ENCODE measurements around the gene ZGLP1.
A peak's percentile ranks its signal among the peaks of the same experiment; 100 is the strongest.

Gene ZGLP1

DNA sequence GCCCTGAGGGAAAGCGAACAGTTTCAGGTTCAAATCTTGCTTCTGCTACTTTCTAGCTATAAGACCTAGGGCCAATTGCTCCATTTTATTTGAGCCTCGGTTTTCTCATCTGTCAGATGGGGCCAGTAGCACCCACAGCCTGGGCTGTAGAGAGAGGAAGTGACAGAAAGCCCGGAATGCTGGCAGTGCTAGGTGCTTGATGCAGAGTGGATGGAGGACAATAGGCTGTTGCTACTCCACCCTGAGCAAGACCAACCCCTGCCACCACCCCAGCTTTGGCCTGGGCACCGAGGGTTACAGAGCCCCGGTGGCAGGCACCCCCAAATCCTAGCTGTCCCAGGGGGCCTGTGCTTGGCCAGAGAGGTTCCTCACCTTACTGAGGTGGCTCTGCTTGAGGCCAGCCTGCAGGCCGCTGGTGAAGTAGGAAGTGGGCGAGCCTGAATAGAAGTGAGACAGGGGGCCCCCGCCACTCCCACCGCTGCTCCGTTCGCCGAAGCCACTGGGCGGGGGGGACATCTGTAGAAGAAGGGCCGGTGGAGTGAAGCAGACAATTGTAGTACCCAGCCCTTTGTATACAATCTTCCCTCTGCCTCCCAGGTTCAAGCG lies 8.3 kb upstream of the ZGLP1 start:
- TF ChIP-seq, protein P1, sequence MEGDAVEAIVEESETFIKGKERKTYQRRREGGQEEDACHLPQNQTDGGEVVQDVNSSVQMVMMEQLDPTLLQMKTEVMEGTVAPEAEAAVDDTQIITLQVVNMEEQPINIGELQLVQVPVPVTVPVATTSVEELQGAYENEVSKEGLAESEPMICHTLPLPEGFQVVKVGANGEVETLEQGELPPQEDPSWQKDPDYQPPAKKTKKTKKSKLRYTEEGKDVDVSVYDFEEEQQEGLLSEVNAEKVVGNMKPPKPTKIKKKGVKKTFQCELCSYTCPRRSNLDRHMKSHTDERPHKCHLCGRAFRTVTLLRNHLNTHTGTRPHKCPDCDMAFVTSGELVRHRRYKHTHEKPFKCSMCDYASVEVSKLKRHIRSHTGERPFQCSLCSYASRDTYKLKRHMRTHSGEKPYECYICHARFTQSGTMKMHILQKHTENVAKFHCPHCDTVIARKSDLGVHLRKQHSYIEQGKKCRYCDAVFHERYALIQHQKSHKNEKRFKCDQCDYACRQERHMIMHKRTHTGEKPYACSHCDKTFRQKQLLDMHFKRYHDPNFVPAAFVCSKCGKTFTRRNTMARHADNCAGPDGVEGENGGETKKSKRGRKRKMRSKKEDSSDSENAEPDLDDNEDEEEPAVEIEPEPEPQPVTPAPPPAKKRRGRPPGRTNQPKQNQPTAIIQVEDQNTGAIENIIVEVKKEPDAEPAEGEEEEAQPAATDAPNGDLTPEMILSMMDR (IDR thresholded peaks at IDR 0.05; ENCODE audit: borderline replicate concordance, control extremely low read depth, extremely low read depth, insufficient read depth, missing control alignments) = no peak
- in situ Hi-C loops (cut with MboI; ENCODE audit: low sequenced_read_pairs, unreplicated experiment) = no loop called here
- DNase-seq (ENCODE audit: low spot score) = no peak

DNA sequence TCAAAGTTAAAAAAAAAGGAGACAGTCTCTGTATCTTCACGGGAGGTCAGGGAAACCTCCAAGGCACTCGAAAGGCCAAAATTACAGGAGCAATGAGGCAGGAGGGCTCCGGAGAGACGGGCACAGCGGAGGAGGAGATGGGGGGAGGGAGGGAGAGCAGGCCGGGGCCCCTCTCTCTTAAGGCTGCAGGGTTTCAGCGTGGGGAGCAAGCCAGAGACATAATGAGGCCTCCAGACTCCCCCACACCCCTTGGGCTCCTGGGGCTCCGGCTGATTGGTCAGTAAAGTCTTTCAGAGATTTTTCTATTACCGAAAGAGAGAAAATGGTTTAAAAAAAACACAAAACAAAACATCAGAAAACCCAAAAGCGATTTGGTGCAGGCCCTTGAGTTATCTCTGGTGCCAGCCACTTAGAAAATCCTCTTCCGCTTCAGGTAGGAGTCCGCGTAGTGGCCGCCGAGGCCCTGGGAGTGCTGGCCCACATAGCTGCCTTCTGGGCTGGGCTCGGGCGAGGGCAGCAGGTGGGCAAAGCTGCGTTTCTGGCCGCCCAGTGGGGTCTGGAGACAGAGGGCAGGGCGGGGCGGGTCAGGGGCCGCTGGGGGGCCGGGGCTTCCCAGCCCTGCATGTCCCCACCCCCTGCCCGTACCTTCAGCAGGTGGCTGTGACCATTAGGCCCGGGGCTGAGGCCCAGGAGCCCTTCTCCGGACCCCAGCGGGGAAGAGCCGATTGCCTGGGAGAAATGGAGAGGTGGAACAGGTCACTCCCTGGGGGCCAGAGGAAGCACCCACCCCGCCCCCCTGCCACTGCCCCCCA lies 7.6 kb upstream of the ZGLP1 start:
- in situ Hi-C loops (cut with MboI; ENCODE audit: low sequenced_read_pairs, unreplicated experiment) = no loop called here
- TF ChIP-seq, protein P1 (IDR thresholded peaks at IDR 0.05; ENCODE audit: borderline replicate concordance, control extremely low read depth, extremely low read depth, insufficient read depth, missing control alignments) = no peak
- DNase-seq (ENCODE audit: low spot score) = no peak

DNA sequence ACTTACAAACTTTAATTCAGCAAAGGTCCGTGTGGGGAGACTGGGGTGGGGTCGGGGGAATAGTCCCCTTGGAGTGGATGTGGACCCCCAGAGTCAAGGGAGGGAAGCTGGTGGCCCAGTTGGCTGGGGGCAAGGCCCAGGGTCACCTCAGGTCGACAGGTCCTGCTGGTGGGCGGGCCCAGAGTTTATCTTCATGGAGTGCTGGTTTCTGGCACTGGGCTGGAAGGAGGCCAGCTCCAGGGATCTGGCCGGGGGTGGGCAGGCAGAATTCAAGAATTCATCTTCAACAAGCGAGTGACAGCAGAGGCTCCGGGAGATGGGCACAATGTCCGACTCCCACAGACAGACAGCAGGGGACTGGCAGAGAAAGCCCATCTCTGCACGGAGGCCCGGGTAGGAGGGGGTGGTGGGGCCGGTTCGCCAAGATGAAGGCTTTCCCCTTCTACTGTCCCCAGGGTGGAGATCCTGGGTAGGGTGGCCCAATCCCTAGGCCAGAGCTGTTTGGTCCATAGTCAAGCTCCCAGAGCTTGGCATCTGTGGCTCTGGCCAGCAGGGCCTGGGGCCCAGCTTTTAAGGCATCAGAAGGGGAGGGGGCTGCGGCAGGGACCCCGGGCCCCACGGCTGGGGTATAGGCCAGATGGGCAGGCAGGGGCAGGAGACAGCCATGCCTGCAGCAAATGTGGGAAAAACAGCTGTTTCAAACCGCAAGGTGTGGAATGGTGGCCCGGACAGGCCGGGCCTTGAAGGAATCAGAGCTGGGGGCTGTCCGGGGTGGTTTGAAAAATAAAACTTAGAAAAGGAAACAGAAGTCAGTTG lies 6.8 kb upstream of the ZGLP1 start:
- in situ Hi-C loops (cut with MboI; ENCODE audit: low sequenced_read_pairs, unreplicated experiment) = no loop called here
- DNase-seq (ENCODE audit: low spot score) = no peak
- TF ChIP-seq, protein P1 (IDR thresholded peaks at IDR 0.05; ENCODE audit: borderline replicate concordance, control extremely low read depth, extremely low read depth, insufficient read depth, missing control alignments) = no peak

DNA sequence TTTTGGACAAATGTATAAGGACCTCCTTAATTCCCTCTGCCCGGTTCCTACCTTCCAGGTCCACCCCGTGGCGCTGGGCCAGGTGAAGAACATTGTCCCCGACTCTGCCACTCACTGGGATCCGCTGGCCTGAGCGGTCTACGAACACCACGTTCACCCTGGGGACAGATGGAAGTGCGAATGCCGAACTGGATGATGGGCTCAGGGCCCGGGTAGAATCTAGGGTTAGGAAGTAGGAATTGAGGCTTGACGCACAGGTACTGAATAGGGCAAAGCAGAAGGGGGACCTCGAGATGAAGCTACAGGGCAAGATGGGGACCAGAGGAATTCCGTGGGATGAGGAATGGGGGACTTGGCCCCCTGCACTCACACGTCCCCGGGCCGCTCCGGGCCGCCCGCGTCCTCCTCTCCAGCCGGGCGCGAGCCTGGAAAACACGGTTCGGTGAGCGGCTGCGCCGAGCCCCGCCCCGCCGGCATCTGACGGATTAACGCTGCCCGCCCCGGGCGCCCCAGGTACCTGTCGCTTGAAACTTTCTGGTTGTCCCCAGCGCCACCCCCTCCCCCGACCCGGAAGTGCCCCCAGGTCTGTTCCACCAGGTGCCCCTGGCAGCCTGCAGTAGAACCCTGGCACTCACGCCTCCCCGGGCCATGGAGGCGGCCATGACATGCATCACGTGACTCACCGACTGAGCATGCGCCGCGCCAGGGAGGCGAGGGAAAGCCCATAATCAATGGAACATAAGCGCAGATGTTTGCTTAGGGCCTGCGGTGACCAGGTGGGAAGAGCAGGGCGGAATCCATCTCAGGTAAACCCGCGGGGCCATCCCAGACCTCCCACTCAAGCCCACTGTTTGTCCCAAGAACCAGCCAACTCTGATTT lies 6.0 kb upstream of the ZGLP1 start, which contains the start of gene FDX2:
Gene FDX2, minus strand, starts transcription at position 681 of the 880 bp plus-strand sequence. Its CDS starts 19 bp downstream, at position 662.
- in situ Hi-C loops (cut with MboI; ENCODE audit: low sequenced_read_pairs, unreplicated experiment) = no loop called here
- TF ChIP-seq, protein P1 (IDR thresholded peaks at IDR 0.05; ENCODE audit: borderline replicate concordance, control extremely low read depth, extremely low read depth, insufficient read depth, missing control alignments) = no peak
- DNase-seq (ENCODE audit: low spot score) = peak; percentile 96

DNA sequence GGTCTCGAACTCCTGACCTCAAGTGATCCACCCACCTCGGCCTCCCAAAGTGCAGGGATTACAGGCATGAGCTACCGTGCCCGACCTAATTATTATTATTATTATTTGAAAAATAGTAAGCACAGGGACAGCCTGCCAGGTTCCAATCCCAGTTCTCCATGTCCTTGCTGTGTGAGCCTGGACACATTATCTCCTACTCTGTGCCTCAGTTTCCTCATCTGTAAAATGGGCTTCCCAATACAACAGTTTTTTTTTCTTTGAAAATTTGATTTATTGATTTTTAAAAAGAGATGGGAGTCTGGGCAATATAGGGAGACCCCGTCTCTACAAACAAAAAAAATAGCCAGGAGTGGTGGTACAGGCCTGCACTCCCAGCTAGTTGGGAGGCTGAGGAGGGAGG lies 3.3 kb downstream of the ZGLP1 start:
- in situ Hi-C loops (cut with MboI; ENCODE audit: low sequenced_read_pairs, unreplicated experiment) = no loop called here
- TF ChIP-seq, protein P1 (IDR thresholded peaks at IDR 0.05; ENCODE audit: borderline replicate concordance, control extremely low read depth, extremely low read depth, insufficient read depth, missing control alignments) = no peak
- DNase-seq (ENCODE audit: low spot score) = no peak
